HEK293T (cell line): Measurements from ENCODE around the gene TIRAP.
A peak's percentile ranks its signal among the peaks of the same experiment; 100 is the strongest.

ENCODE experiments used
- CTCF ChIA-PET: fragments of 350-600 bp; formaldehyde crosslinking; extraction: SDS; loops from one replicate; lab custom pipeline; 2021; ENCODE audit warnings: antibody characterized with exemption, inconsistent platforms; lab: Yijun Ruan, JAX
- POLR2A ChIA-PET: fragments of 350-600 bp; formaldehyde crosslinking; extraction: SDS; loops from one replicate; lab custom pipeline; 2020; ENCODE audit warnings: antibody characterized with exemption, inconsistent platforms; lab: Yijun Ruan, JAX
- DNase-seq: peaks from one replicate; pipeline ENCODE4 v3.0.0; 2012; ENCODE audit warnings: mixed read lengths; ENCODE audit errors: extremely low spot score
- ARNT ChIP-seq: fragments of 450-650 bp; IDR thresholded peaks from 2 replicates; pipeline ENCODE4 v1.6.1; 2017; ENCODE audit warnings: mild to moderate bottlenecking
- BHLHE40 ChIP-seq: fragments of 450-650 bp; IDR thresholded peaks from 2 replicates; pipeline ENCODE4 v1.6.1; 2016; ENCODE audit warnings: mild to moderate bottlenecking, moderate library complexity, borderline replicate concordance
- CTBP1 ChIP-seq: fragments of 450-650 bp; IDR thresholded peaks from 2 replicates; pipeline ENCODE4 v1.6.1; 2016; ENCODE audit warnings: borderline replicate concordance
- ELF4 ChIP-seq: fragments of 450-650 bp; IDR thresholded peaks from 2 replicates; pipeline ENCODE4 v1.6.1; 2017; ENCODE audit warnings: antibody characterized with exemption
- FOXA1 ChIP-seq: fragments of 450-650 bp; IDR thresholded peaks from 2 replicates; pipeline ENCODE4 v1.6.1; 2016; ENCODE audit warnings: mild to moderate bottlenecking
- FOXK2 ChIP-seq: fragments of 450-650 bp; IDR thresholded peaks from 2 replicates; pipeline ENCODE4 v1.6.1; 2016; ENCODE audit warnings: mild to moderate bottlenecking
- FOXM1 ChIP-seq: fragments of 450-650 bp; IDR thresholded peaks from 2 replicates; pipeline ENCODE4 v1.6.1; 2017; ENCODE audit warnings: mild to moderate bottlenecking, borderline replicate concordance
- HDGF ChIP-seq: fragments of 450-650 bp; IDR thresholded peaks from 2 replicates; pipeline ENCODE4 v1.6.1; 2017; ENCODE audit warnings: antibody characterized with exemption, borderline replicate concordance
- L3MBTL2 ChIP-seq: fragments of 450-650 bp; conservative IDR thresholded peaks from 2 replicates; pipeline ENCODE4 v1.6.1; 2016; ENCODE audit warnings: mild to moderate bottlenecking
- LEF1 ChIP-seq: fragments of 450-650 bp; IDR thresholded peaks from 2 replicates; pipeline ENCODE4 v1.6.1; 2017; ENCODE audit warnings: mild to moderate bottlenecking, borderline replicate concordance
- NFRKB ChIP-seq: fragments of 450-650 bp; IDR thresholded peaks from 2 replicates; pipeline ENCODE4 v1.6.1; 2016; ENCODE audit warnings: mild to moderate bottlenecking, moderate library complexity
- PKNOX1 ChIP-seq: fragments of 450-650 bp; IDR thresholded peaks from 2 replicates; pipeline ENCODE4 v1.6.1; 2016
- SP1 ChIP-seq: fragments of 450-650 bp; IDR thresholded peaks from 2 replicates; pipeline ENCODE4 v1.6.1; 2017
- SUZ12 ChIP-seq: fragments of 450-650 bp; IDR thresholded peaks from 2 replicates; pipeline ENCODE4 v1.6.1; 2016; ENCODE audit warnings: mild to moderate bottlenecking
- TARDBP ChIP-seq: fragments of 450-650 bp; IDR thresholded peaks from 2 replicates; pipeline ENCODE4 v1.6.1; 2016
- ZNF384 ChIP-seq: fragments of 450-650 bp; IDR thresholded peaks from 2 replicates; pipeline ENCODE4 v1.6.1; 2016

TIRAP gene

DNA sequence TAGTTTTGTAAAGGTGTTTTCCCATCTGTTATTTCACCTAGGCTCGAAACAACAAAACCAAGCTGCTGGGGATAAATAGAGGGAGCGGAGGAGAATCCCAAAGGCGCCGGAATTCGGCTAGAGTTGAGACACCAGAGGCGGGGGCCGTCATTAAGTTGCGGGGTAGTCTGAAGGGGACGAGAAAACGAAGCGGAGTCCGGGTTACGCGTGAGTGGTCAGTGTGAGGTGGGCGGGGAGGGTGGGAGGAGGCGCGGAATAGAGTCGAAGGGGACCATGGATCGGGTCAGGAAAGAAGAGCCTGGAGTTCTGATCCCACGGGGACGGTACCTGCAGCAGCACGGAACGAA, 14.6 kb upstream of the TIRAP start:
- peak; percentile 56 for DNase-seq
- ChIA-PET POLR2A (interaction anchor here (0.6 to 2.6 kb wide), 15 partner anchors 10 to 365 kb away, joined by 3 to 27 read pairs (median 4); partner anchors contain the start of genes DCPS, FAM118B, PUS3 and RPUSD4), CTCF (no interaction called here)
- TF ChIP-seq BHLHE40, result no peak

- CTCF ChIA-PET, result no interaction called here
- POLR2A ChIA-PET, result interaction anchor here (0.6 to 2.6 kb wide), 16 partner anchors 10 to 366 kb away, joined by 3 to 27 read pairs (median 4); partner anchors contain the start of genes DCPS, FAM118B, PUS3 and RPUSD4
- TF ChIP-seq ELF4 (peak; percentile 37), PKNOX1 (peak; percentile 48; the same call in 1 of the 2 replicates), FOXK2 (no peak)
- peak; percentile 100 for DNase-seq
These were observed 13.9 kb upstream of the TIRAP start, which contains the start of the genes FOXRED1 and SRPRA for GRCh38 chr11:126268708-126269579. TSS of gene FOXRED1 (plus strand) at chr11:126269154. CDS start at chr11:126269207, 53 bp downstream. TSS of gene SRPRA (minus strand) at chr11:126268895. CDS start at chr11:126268804, 91 bp downstream.

DNA sequence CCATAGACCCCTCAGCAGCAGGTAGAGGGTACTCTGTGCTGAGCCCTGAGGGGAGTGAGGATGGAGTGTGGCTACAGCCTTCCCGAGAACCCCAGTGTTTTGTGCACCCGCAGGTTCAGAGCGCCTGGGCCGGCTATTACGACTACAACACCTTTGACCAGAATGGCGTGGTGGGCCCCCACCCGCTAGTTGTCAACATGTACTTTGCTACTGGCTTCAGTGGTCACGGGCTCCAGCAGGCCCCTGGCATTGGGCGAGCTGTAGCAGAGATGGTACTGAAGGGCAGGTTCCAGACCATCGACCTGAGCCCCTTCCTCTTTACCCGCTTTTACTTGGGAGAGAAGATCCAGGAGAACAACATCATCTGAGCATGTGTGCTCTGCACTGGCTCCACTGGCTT, 5.6 kb upstream of the TIRAP start:
- ChIA-PET CTCF (no interaction called here), POLR2A (no interaction called here)
- DNase-seq, result no peak
- TF ChIP-seq ELF4 (no peak), HDGF (no peak), PKNOX1 (no peak), LEF1 (no peak), L3MBTL2 (no peak), SP1 (no peak), NFRKB (no peak), ZNF384 (no peak), FOXA1 (no peak), FOXK2 (no peak), ARNT (no peak), CTBP1 (no peak), SUZ12 (no peak), BHLHE40 (no peak), TARDBP (no peak)

DNA sequence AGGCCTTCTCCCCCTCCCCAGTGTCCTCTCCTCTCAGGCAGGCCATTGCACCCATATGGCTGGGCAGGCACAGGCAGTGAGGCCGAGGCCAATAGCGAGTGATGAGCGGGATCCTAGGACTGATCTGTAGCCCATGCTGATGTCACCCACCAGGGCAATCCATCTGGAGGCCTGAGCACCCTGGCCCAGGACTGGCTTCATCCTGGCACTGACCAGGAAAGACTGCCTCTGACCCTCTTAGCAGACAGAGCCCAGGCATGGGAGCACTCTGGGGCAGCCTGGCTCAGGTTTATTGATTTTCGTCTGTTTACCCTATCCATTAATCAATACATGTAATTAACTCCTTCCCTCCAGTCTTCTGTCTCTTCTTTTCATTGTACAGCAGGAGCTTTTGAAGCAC, 5.1 kb upstream of the TIRAP start:
- ChIA-PET CTCF (no interaction called here), POLR2A (no interaction called here)
- TF ChIP-seq HDGF (no peak), BHLHE40 (no peak), FOXK2 (no peak), FOXA1 (no peak), NFRKB (no peak), LEF1 (no peak), ELF4 (no peak), ZNF384 (no peak), CTBP1 (no peak), PKNOX1 (no peak), SUZ12 (no peak), SP1 (no peak), ARNT (no peak), FOXM1 (no peak), TARDBP (no peak)
- no peak for DNase-seq

DNA sequence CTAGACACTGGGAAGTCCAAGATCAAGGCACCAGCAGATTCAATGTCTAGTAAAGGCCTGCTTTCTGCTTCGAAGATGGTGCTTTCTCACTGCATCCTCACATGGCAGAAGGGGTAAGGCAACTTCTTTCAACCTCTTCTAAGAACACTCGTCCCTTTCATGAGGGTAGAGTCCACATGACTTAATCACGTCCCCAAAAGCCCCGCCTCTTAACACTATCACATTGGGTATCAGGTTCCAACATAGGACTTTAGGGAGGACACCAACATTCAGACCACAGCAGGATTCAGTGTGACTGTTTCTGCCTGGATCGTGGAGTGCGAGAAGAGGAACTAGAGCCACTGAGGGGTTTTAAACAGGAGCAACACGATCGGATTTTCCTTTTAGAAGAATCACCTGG, 3.7 kb upstream of the TIRAP start:
- CTCF ChIA-PET, result no interaction called here
- POLR2A ChIA-PET, result no interaction called here
- TF ChIP-seq TARDBP (no peak), FOXM1 (no peak), PKNOX1 (no peak), FOXA1 (no peak), CTBP1 (no peak)
- DNase-seq, result no peak

- ChIA-PET CTCF (interaction anchor here (0.6 kb wide), 1 partner anchor 61 kb away, joined by 3 read pairs; no protein-coding TSS in a partner anchor), POLR2A (interaction anchor here (1.2 to 2.9 kb wide), 2 partner anchors 9 to 11 kb away, joined by 6 to 27 read pairs; partner anchors contain the start of genes FOXRED1 and SRPRA)
- TF ChIP-seq ARNT (no peak), ZNF384 (no peak), FOXM1 (no peak), L3MBTL2 (no peak), SP1 (no peak), BHLHE40 (no peak), CTBP1 (no peak), TARDBP (no peak), FOXK2 (no peak), LEF1 (no peak), SUZ12 (no peak), ELF4 (no peak), HDGF (no peak)
- DNase-seq, result no peak
These were observed 2.3 kb upstream of the TIRAP start for GRCh38 chr11:126280595-126280994.
